K562 (cell line): Measurements from ENCODE around the gene ADCY5. TPM values are rescaled to one million over a fixed set of nuclear protein-coding genes. Genes with fewer than 3 reads are reported as not detected.

ENCODE experiments used
- CTCFL ChIP-seq: IDR thresholded peaks from 2 replicates; pipeline ENCODE4 v1.6.1; 2011; ENCODE audit warnings: borderline replicate concordance, low read depth, mild to moderate bottlenecking, moderate library complexity, low read length; ENCODE audit not compliant: insufficient read depth, poor library complexity, severe bottlenecking
- FIP1L1 ChIP-seq: fragments of 200-400 bp; formaldehyde crosslinking; IDR thresholded peaks from 2 replicates; pipeline ENCODE4 v1.6.1; 2018; ENCODE audit warnings: mild to moderate bottlenecking, low read depth, low read length; ENCODE audit not compliant: poor library complexity, severe bottlenecking
- GTF2A2 ChIP-seq: IDR thresholded peaks from 2 replicates; pipeline ENCODE4 v1.6.1; 2016; ENCODE audit warnings: mild to moderate bottlenecking, missing genetic modification characterization, missing compliant biosample characterization
- HMG20A ChIP-seq: fragments of 450-650 bp; formaldehyde crosslinking; conservative IDR thresholded peaks from 2 replicates; pipeline ENCODE4 v1.4.0; 2020; ENCODE audit warnings: mild to moderate bottlenecking, mixed read lengths
- KDM2B ChIP-seq: fragments of 250-450 bp; sonication (Bioruptor Pico); IDR thresholded peaks from 2 replicates; pipeline ENCODE4 v1.8.0; 2021; ENCODE audit warnings: mild to moderate bottlenecking, moderate library complexity
- MAFF ChIP-seq: IDR thresholded peaks from 2 replicates; pipeline ENCODE4 v1.6.1; 2012; ENCODE audit warnings: low read length, improper control_type of control experiment
- MBD2 ChIP-seq: sonication (generic); IDR thresholded peaks from 2 replicates; pipeline ENCODE4 v1.6.1; 2016; ENCODE audit warnings: low read depth, borderline replicate concordance
- MYC ChIP-seq, 2 experiments: fragments of 250-450 bp in 1 of 2; sonication (Bioruptor Pico) in 1 of 2; IDR thresholded peaks; 2 replicates each; pipeline versions ENCODE4 v1.5.1 to v1.6.1; 2012 to 2021; ENCODE audit warnings: low read depth in 2 of 2, borderline replicate concordance in 1 of 2, improper control_type of control experiment in 1 of 2, low read length in 1 of 2, mild to moderate bottlenecking in 1 of 2, moderate library complexity in 1 of 2
- NR2C1 ChIP-seq, 2 experiments: fragments of 450-650 bp; IDR thresholded peaks; 2 replicates each; pipeline ENCODE4 v1.6.1; 2017; ENCODE audit warnings: mild to moderate bottlenecking in 2 of 2, antibody characterized with exemption in 1 of 2, inconsistent platforms in 1 of 2, missing compliant biosample characterization in 1 of 2, missing genetic modification characterization in 1 of 2
- PKNOX1 ChIP-seq: fragments of 450-650 bp; IDR thresholded peaks from 2 replicates; pipeline ENCODE4 v1.6.1; 2016
- REST ChIP-seq, 2 experiments: fragments of 450-650 bp; formaldehyde crosslinking in 1 of 2; IDR thresholded peaks; 2 replicates each; pipeline versions ENCODE4 v1.4.0 to v1.6.1; 2014 to 2020; ENCODE audit warnings: mild to moderate bottlenecking in 2 of 2, borderline replicate concordance in 1 of 2, low read depth in 1 of 2
- SP2 ChIP-seq: IDR thresholded peaks from 2 replicates; pipeline ENCODE4 v1.6.1; 2011; ENCODE audit warnings: mild to moderate bottlenecking, low read depth, low read length, moderate library complexity; ENCODE audit not compliant: poor library complexity, severe bottlenecking; ENCODE audit errors: extremely low read depth
- ZNF121 ChIP-seq: sonication (generic); formaldehyde crosslinking; conservative IDR thresholded peaks from 2 replicates; pipeline ENCODE4 v1.8.0; 2022; ENCODE audit warnings: missing genetic modification reagents
- ZNF766 ChIP-seq: fragments of 200-800 bp; sonication (Bioruptor generic); conservative IDR thresholded peaks from 2 replicates; pipeline ENCODE4 v1.6.1; 2016; ENCODE audit warnings: missing genetic modification characterization, missing compliant biosample characterization
- ZNF778 ChIP-seq: fragments of 450-650 bp; formaldehyde crosslinking; IDR thresholded peaks from 2 replicates; pipeline ENCODE4 v1.4.0; 2020; ENCODE audit warnings: mild to moderate bottlenecking, moderate library complexity
- polyA plus RNA-seq, 8 experiments: library from polyadenylated mRNA; depleted of rRNA in 4 of 8; stranded (reverse) in 5 of 8; unstranded in 3 of 8; fragments of >200 nt; fragmentation: Nextera tagmentation in 2 of 8; fragmentation: Illumina TruSeq in 1 of 8; extraction: Ambion mirVana in 2 of 8; extraction: Trizol in 1 of 8; gene quantifications; 2 replicates each; pipeline versions ENCODE4 v1.2.1 to v1.2.3, GENCODE V29; 2011 to 2014; ENCODE audit warnings: inconsistent platforms in 1 of 8, missing spikeins in 1 of 8
- total RNA-seq, 7 experiments: library from RNA; depleted of rRNA in 6 of 7; stranded (reverse); fragments of >200 nt in 6 of 7; fragmentation: Illumina TruSeq in 2 of 7; extraction: Trizol in 2 of 7; gene quantifications; 2 replicates each; pipeline versions ENCODE4 v1.2.1 to v1.2.3, GENCODE V29; 2011 to 2021; ENCODE audit warnings: low replicate concordance in 1 of 7

Gene ADCY5
- total and polyA plus RNA-seq, 9 of the 15 experiments (the other 6 are each of a cell fraction or from before 2014, with no cell fraction given) = under 0.01 TPM; not detected in 8

- TF ChIP-seq ZNF121 (CRISPR knock-in tag) (no peak), NR2C1 (IDR thresholded peaks at IDR 0.05) (no peak), NR2C1 (tag; IDR thresholded peaks at IDR 0.05) (0 out of 2 replicates have a peak, but pooled peaks have one; percentile 27), CTCFL (peak; percentile 94), ZNF778 (CRISPR knock-in tag) (no peak), ZNF766 (peak; percentile 88), HMG20A (CRISPR knock-in tag) (no peak), MBD2 (no peak), SP2 (no peak), KDM2B (no peak), FIP1L1 (no peak), MAFF (no peak), MYC (IDR thresholded peaks at IDR 0.05; ENCODE audit: low read depth, low read length) (no peak), MYC (CRISPR knock-in tag; IDR thresholded peaks at IDR 0.05; ENCODE audit: borderline replicate concordance, low read depth) (no peak), GTF2A2 (no peak), REST (IDR thresholded peaks at IDR 0.05; ENCODE audit: borderline replicate concordance) (peak; percentile 100), REST (CRISPR knock-in tag; IDR thresholded peaks at IDR 0.05; ENCODE audit: low read depth) (peak; percentile 99), PKNOX1 (no peak)
These were observed 162.4 kb downstream of the ADCY5 start (continued) for GRCh38 chr3:123286308-123287023.
